GM13977 (cell line): ENCODE data around the gene SLCO2B1.

Source experiments
- DNase-seq: peaks from one replicate; pipeline ENCODE4 v3.0.0; 2012; ENCODE audit warnings: low spot score
- in situ Hi-C: fragments of 300-500 bp; cut with MboI; formaldehyde crosslinking; loops from one replicate; pipeline ENCODE4 v1.12.0; 2022; ENCODE audit warnings: low sequenced_read_pairs, low pct_unique_long_range_greater_than_20kb, mixed read lengths, inconsistent platforms; ENCODE audit not compliant: unreplicated experiment
- TF ChIP-seq, protein P1 (sequence below): IDR thresholded peaks from 2 replicates; pipeline ENCODE4 v1.5.1; 2012; ENCODE audit warnings: mild to moderate bottlenecking, control low read depth; ENCODE audit not compliant: insufficient read depth; ENCODE audit errors: extremely low read depth, missing control alignments

SLCO2B1 gene

DNA sequence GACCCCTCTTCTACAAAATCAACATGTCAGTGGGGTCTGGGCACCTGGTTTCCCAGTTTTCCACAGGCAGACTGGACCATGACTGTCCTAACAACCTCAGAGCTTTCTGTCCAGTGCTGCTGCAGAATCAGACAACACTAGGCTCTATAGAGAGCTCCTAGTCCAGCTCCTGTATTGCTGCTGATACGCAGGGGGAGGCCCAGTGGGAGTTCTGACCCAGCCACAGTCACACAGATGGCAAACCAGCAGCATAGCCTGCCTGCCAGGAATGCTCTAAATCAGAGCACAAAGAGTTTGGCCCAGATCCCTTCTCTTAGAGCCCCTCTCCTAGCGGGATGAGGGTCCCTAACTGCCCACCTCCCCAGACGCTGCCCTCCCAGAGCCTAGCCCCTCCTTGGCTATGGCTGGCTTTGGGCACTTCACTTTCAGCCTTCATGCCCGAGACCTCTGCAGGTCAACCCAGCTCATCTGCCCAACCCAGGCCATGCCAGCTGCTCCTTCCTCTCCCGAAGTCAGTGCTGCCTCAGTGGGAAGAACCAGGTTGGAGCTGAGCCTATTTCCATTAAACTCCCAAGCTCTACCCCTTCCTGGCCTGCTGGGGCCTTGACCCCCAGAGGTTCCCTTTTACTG lies 15.8 kb upstream of the SLCO2B1 start:
- TF ChIP-seq, protein P1, sequence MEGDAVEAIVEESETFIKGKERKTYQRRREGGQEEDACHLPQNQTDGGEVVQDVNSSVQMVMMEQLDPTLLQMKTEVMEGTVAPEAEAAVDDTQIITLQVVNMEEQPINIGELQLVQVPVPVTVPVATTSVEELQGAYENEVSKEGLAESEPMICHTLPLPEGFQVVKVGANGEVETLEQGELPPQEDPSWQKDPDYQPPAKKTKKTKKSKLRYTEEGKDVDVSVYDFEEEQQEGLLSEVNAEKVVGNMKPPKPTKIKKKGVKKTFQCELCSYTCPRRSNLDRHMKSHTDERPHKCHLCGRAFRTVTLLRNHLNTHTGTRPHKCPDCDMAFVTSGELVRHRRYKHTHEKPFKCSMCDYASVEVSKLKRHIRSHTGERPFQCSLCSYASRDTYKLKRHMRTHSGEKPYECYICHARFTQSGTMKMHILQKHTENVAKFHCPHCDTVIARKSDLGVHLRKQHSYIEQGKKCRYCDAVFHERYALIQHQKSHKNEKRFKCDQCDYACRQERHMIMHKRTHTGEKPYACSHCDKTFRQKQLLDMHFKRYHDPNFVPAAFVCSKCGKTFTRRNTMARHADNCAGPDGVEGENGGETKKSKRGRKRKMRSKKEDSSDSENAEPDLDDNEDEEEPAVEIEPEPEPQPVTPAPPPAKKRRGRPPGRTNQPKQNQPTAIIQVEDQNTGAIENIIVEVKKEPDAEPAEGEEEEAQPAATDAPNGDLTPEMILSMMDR: no peak
- in situ Hi-C loops: loop anchor here (10.0 kb wide), 1 partner anchor 60 kb away; no protein-coding TSS in a partner anchor
- DNase-seq: no peak

DNA sequence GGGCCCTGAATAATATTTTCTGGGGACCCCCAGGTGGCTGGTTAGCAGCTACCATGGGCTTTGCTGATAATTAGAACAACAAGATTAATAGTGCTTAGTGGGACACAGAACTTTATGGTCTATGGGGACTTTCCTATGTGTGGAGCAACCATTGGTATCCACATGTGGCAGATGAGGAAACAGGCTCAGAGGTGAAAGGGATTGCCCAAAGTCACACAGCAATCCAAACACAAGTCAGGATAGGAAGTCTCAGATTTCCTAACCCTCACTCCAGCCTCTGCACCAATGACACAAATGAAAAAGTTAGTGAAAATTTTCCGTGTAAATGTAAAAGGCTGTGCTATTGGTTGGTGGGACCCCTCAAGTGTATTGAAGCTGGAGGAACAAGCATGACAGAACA lies 15.3 kb upstream of the SLCO2B1 start:
- no peak for DNase-seq
- in situ Hi-C loops: loop anchor here (10.0 kb wide), 1 partner anchor 61 kb away; no protein-coding TSS in a partner anchor
- TF ChIP-seq, protein P1: no peak

- in situ Hi-C loops: loop anchor here (10.0 kb wide), 1 partner anchor 64 kb away; no protein-coding TSS in a partner anchor
- DNase-seq: peak; percentile 79
- TF ChIP-seq, protein P1: peak; percentile 95
Observed at GRCh38 chr11:75140269-75141138, 10.4 kb upstream of the SLCO2B1 start.

DNA sequence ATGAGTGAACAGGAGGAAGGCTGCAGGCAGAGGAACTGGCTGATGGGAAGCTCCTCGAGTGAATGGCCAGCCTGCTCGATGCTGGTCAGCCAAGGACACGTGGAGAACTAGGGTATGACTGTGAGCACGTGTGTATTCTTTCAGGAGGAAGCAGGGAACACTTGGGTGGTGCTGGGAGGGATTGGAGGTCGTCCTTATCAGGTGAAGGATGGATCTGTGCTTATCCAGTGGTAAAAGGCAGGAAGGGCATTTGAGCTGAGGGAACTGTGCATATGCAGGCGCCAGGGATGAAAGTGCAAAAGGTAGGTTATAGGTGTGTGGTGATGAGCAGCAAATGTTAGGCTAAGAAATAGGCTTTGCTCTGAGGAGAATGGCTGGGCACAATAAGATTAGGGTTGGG lies 9.7 kb upstream of the SLCO2B1 start:
- TF ChIP-seq, protein P1: no peak
- no peak for DNase-seq
- in situ Hi-C loops: loop anchor here (10.0 kb wide), 1 partner anchor 64 kb away; no protein-coding TSS in a partner anchor

DNA sequence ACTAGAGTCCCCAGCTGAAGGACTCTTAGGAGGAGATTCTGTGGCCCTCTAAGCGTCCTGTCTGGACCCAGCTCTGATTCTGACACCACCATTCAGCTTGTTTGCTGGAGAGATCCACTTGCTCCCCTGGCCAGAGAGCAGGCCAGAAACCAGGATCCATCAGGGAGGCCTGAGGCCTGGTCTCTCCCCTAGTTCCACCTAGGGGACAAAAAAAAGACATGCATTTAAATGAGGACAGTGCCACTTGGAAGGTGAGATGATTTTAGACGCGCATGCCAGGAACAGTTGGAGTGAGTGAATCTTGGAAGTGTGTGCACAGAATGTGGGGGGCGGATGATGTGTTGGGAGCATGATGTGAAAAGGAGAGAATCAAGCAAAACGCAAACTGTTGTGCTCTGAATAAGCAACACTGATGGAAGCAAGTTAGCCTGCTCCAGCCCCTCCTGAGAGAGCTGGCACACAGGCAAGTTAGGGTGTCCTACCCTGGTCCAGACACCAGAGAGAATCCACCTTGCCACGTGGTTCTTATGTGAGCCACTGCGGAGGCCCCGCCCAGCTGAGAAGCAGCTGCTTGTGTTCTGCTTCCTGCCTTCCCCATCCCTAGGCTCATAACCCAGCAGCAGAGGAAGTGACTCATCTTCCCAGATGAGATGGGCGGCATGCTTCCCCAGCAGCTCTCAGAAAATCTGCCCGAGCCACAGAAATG lies 8.0 kb upstream of the SLCO2B1 start:
- DNase-seq: peak; percentile 59
- in situ Hi-C loops: loop anchor here (10.0 kb wide), 1 partner anchor 62 kb away; no protein-coding TSS in a partner anchor
- TF ChIP-seq, protein P1: peak; percentile 1

GRCh38 chr11:75143420-75143731 lies 7.5 kb upstream of the SLCO2B1 start:
- DNase-seq: no peak
- in situ Hi-C loops: loop anchor here (10.0 kb wide), 1 partner anchor 61 kb away; no protein-coding TSS in a partner anchor
- TF ChIP-seq, protein P1: no peak
